H1 (cell line): ENCODE measurements around the gene DOCK9. TPM values are rescaled to one million over a fixed set of nuclear protein-coding genes. Genes with fewer than 3 reads are reported as not detected.

Experiments
- CTCF ChIA-PET: fragments of 300-600 bp; sonication (Branson Sonifier 250); formaldehyde crosslinking; loops from one replicate; lab custom pipeline; 2021; ENCODE audit not compliant: partially characterized antibody; lab: Charles Lee
- POLR2A ChIA-PET: fragments of 300-600 bp; sonication (Branson Sonifier 250); formaldehyde crosslinking; loops from one replicate; lab custom pipeline; 2021; ENCODE audit warnings: inconsistent platforms; ENCODE audit not compliant: partially characterized antibody; lab: Charles Lee
- DNase-seq, 2 experiments: peaks; one replicate each; pipeline versions ENCODE4 v3.0.0 to v3.0.0-alpha.2; 2010 to 2022; ENCODE audit warnings: low spot score in 2 of 2, low read depth in 1 of 2, mixed read lengths in 1 of 2
- FAIRE-seq: peaks from 2 replicates; lab custom pipeline; 2011; peaks lifted over from hg19 to GRCh38; lab: Jason Lieb, UNC
- H2AFZ ChIP-seq: 2 replicates; pipeline ENCODE4 v1.8.1; 2012; ENCODE audit warnings: low read length, inconsistent platforms
- H2AK5ac ChIP-seq: 2 replicates; pipeline ENCODE4 v1.6.1; 2013; ENCODE audit warnings: low read depth, low read length
- H2BK120ac ChIP-seq: replicated peaks from 2 replicates; pipeline ENCODE3; 2013; ENCODE audit warnings: low read depth, low read length, inconsistent platforms
- H2BK12ac ChIP-seq: 2 replicates; pipeline ENCODE4 v1.6.1; 2013; ENCODE audit warnings: low read depth, low read length
- H2BK15ac ChIP-seq: 2 replicates; pipeline ENCODE4 v1.6.1; 2013; ENCODE audit warnings: low read length
- H2BK20ac ChIP-seq: 2 replicates; pipeline ENCODE4 v1.6.1; 2013; ENCODE audit warnings: low read length
- H2BK5ac ChIP-seq: 2 replicates; pipeline ENCODE4 v1.6.1; 2013; ENCODE audit warnings: low read depth, low read length
- H3K14ac ChIP-seq: 2 replicates; pipeline ENCODE4 v1.6.1; 2013; ENCODE audit warnings: inconsistent platforms; ENCODE audit not compliant: insufficient read length
- H3K18ac ChIP-seq: 2 replicates; pipeline ENCODE4 v1.6.1; 2013; ENCODE audit warnings: low read length; ENCODE audit errors: extremely low read depth
- H3K23ac ChIP-seq: 2 replicates; pipeline ENCODE4 v1.6.1; 2013; ENCODE audit warnings: inconsistent platforms; ENCODE audit not compliant: insufficient read length
- H3K23me2 ChIP-seq: 2 replicates; pipeline ENCODE4 v1.6.1; 2013; ENCODE audit warnings: low read depth, low read length
- H3K27ac ChIP-seq: 2 replicates; pipeline ENCODE4 v1.6.1; 2011; ENCODE audit warnings: low read depth, low read length, inconsistent platforms
- H3K27me3 ChIP-seq, 4 experiments: replicated peaks in 1 of 4; 1 replicate in 1 of 4; 2 replicates in 3 of 4; pipeline versions ENCODE4 v1.6.1 to v1.8.1; 2011 to 2013; ENCODE audit warnings: low read length in 3 of 4, mild to moderate bottlenecking in 3 of 4, inconsistent platforms in 2 of 4, mixed read lengths in 2 of 4, moderate library complexity in 1 of 4; ENCODE audit not compliant: control insufficient read depth in 3 of 4, insufficient read depth in 3 of 4; ENCODE audit errors: extremely low read depth in 1 of 4
- H3K36me3 ChIP-seq, 4 experiments: 2 replicates each; pipeline versions ENCODE4 v1.6.1 to v1.8.1; 2011 to 2013; ENCODE audit warnings: mild to moderate bottlenecking in 4 of 4, low read length in 3 of 4, moderate library complexity in 2 of 4, control low read depth in 1 of 4, inconsistent platforms in 1 of 4; ENCODE audit not compliant: insufficient read depth in 4 of 4, control insufficient read depth in 2 of 4
- H3K4ac ChIP-seq: replicated peaks from 2 replicates; pipeline ENCODE3; 2013; ENCODE audit warnings: low read length, low read depth, mixed read lengths, inconsistent platforms; ENCODE audit not compliant: insufficient read length
- H3K4me1 ChIP-seq, 4 experiments: replicated peaks in 1 of 4; 1 replicate in 1 of 4; 2 replicates in 3 of 4; pipeline versions ENCODE4 v1.6.1 to v1.8.1; 2011 to 2013; ENCODE audit warnings: low read length in 3 of 4, inconsistent platforms in 2 of 4, mixed read lengths in 1 of 4; ENCODE audit not compliant: insufficient read depth in 4 of 4, control insufficient read depth in 3 of 4
- H3K4me2 ChIP-seq, 2 experiments: 2 replicates each; pipeline versions ENCODE4 v1.6.1 to v1.8.1; 2011 to 2013; ENCODE audit warnings: low read depth in 2 of 2, low read length in 2 of 2, control low read depth in 1 of 2, inconsistent platforms in 1 of 2, mild to moderate bottlenecking in 1 of 2; ENCODE audit not compliant: insufficient read depth in 1 of 2
- H3K4me3 ChIP-seq, 4 experiments: fragments of 200-600, 300-600 bp in 1 of 4; sonication (generic), shearing (Covaris generic), sonication (Bioruptor Twin) in 1 of 4; 2 replicates each; pipeline versions ENCODE4 v1.5.1 to v1.8.1; 2011 to 2016; ENCODE audit warnings: low read length in 4 of 4, low read depth in 3 of 4, control low read depth in 2 of 4, inconsistent platforms in 2 of 4, mild to moderate bottlenecking in 2 of 4, mixed read lengths in 1 of 4, moderate library complexity in 1 of 4; ENCODE audit not compliant: insufficient read depth in 2 of 4; ENCODE audit errors: extremely low read depth in 1 of 4
- H3K56ac ChIP-seq: replicated peaks from 2 replicates; pipeline ENCODE3; 2013; ENCODE audit warnings: low read depth, mild to moderate bottlenecking, mixed read lengths, low read length, inconsistent platforms; ENCODE audit not compliant: insufficient read length
- H3K79me1 ChIP-seq: 2 replicates; pipeline ENCODE4 v1.6.1; 2013; ENCODE audit warnings: low read depth, low read length, control low read depth
- H3K79me2 ChIP-seq, 2 experiments: 2 replicates each; pipeline versions ENCODE4 v1.6.1 to v1.8.1; 2012 to 2013; ENCODE audit warnings: low read length in 2 of 2, mild to moderate bottlenecking in 2 of 2, inconsistent platforms in 1 of 2; ENCODE audit not compliant: insufficient read depth in 2 of 2, control insufficient read depth in 1 of 2
- H3K9ac ChIP-seq, 4 experiments: replicated peaks in 1 of 4; 1 replicate in 1 of 4; 2 replicates in 3 of 4; pipeline versions ENCODE4 v1.6.1 to v1.8.1; 2011 to 2013; ENCODE audit warnings: low read depth in 3 of 4, low read length in 3 of 4, control low read depth in 2 of 4, mild to moderate bottlenecking in 2 of 4, moderate library complexity in 2 of 4, inconsistent platforms in 1 of 4; ENCODE audit errors: extremely low read depth in 1 of 4
- H3K9me3 ChIP-seq, 2 experiments: 2 replicates each; pipeline versions ENCODE4 v1.6.1 to v1.8.1; 2012 to 2013; ENCODE audit warnings: mild to moderate bottlenecking in 2 of 2, moderate library complexity in 2 of 2, control low read depth in 1 of 2, inconsistent platforms in 1 of 2, low read depth in 1 of 2, low read length in 1 of 2, mixed read lengths in 1 of 2; ENCODE audit not compliant: insufficient read depth in 2 of 2
- H4K20me1 ChIP-seq, 2 experiments: replicated peaks in 1 of 2; 2 replicates each; pipeline versions ENCODE3 to v1.8.1; 2011 to 2013; ENCODE audit warnings: inconsistent platforms in 2 of 2, low read length in 2 of 2, mild to moderate bottlenecking in 1 of 2; ENCODE audit not compliant: insufficient read depth in 2 of 2, control insufficient read depth in 1 of 2
- H4K5ac ChIP-seq: 2 replicates; pipeline ENCODE4 v1.6.1; 2013; ENCODE audit warnings: low read length, low read depth, mixed read lengths, inconsistent platforms; ENCODE audit not compliant: insufficient read length
- H4K8ac ChIP-seq: 2 replicates; pipeline ENCODE4 v1.8.0; 2013; ENCODE audit warnings: mild to moderate bottlenecking, moderate library complexity, low read length, inconsistent platforms; ENCODE audit not compliant: insufficient read depth; ENCODE audit errors: extremely low read depth
- H4K91ac ChIP-seq: replicated peaks from 2 replicates; pipeline ENCODE3; 2013; ENCODE audit warnings: low read length, mixed read lengths, inconsistent platforms; ENCODE audit not compliant: insufficient read length
- BRCA1 ChIP-seq: IDR thresholded peaks from 2 replicates; pipeline ENCODE4 v1.6.1; 2012; ENCODE audit warnings: low read depth, low read length, improper control_type of control experiment
- CHD1 ChIP-seq: IDR thresholded peaks from 2 replicates; pipeline ENCODE4 v1.6.1; 2012; ENCODE audit warnings: low read depth, low read length, improper control_type of control experiment
- EP300 ChIP-seq, 2 experiments: IDR thresholded peaks; 1 replicate in 1 of 2; 2 replicates in 1 of 2; pipeline ENCODE4 v1.6.1; 2011 to 2012; ENCODE audit warnings: low read depth in 2 of 2, low read length in 2 of 2, mild to moderate bottlenecking in 2 of 2, borderline replicate concordance in 1 of 2, inconsistent platforms in 1 of 2, moderate library complexity in 1 of 2
- FOSL1 ChIP-seq: IDR thresholded peaks from 2 replicates; pipeline ENCODE4 v1.6.1; 2011; ENCODE audit warnings: mild to moderate bottlenecking, low read depth, low read length, moderate library complexity; ENCODE audit not compliant: insufficient read depth
- JUND ChIP-seq: IDR thresholded peaks from 2 replicates; pipeline ENCODE4 v1.6.1; 2011; ENCODE audit warnings: mild to moderate bottlenecking, improper control_type of control experiment, low read length
- KDM1A ChIP-seq: fragments of 200-600, 300-600 bp; sonication (generic); IDR thresholded peaks from 2 replicates; pipeline ENCODE4 v1.7.1; 2016; ENCODE audit warnings: mild to moderate bottlenecking, low read length, borderline replicate concordance
- MAFK ChIP-seq: IDR thresholded peaks from 2 replicates; pipeline ENCODE4 v1.6.1; 2012; ENCODE audit warnings: low read depth, mild to moderate bottlenecking, improper control_type of control experiment, low read length
- POLR2AphosphoS5 ChIP-seq: IDR thresholded peaks from 2 replicates; pipeline ENCODE4 v1.6.1; 2011; ENCODE audit warnings: low read depth, low read length
- SIN3A ChIP-seq, 2 experiments: IDR thresholded peaks in 1 of 2; conservative IDR thresholded peaks in 1 of 2; 2 replicates each; pipeline ENCODE4 v1.6.1; 2011 to 2012; ENCODE audit warnings: low read length in 2 of 2, improper control_type of control experiment in 1 of 2, low read depth in 1 of 2, mild to moderate bottlenecking in 1 of 2
- SUZ12 ChIP-seq: fragments of 200-600 bp; sonication (generic); IDR thresholded peaks from 2 replicates; pipeline ENCODE4 v1.6.1; 2012; ENCODE audit warnings: mild to moderate bottlenecking, inconsistent platforms, low read length, moderate library complexity, mixed read lengths
- WGBS, 2 experiments: shearing (Covaris generic) in 1 of 2; methylation state at CpG; one replicate each; pipeline versions ENCODE4 v1.1.6 to v1.1.7; 2013 to 2015; ENCODE audit warnings: low lambda C conversion rate in 2 of 2, mixed read lengths in 2 of 2, inconsistent platforms in 1 of 2, low coverage in 1 of 2, missing lambda C conversion rate in 1 of 2; ENCODE audit not compliant: insufficient replicate concordance in 2 of 2, insufficient coverage in 1 of 2, insufficient read length in 1 of 2; ENCODE audit errors: extremely low coverage in 1 of 2, missing lambda C conversion rate in 1 of 2; 5-methylcytosine and 5-hydroxymethylcytosine counted together
- polyA plus RNA-seq, 7 experiments: library from polyadenylated mRNA; depleted of rRNA in 3 of 7; stranded (reverse) in 5 of 7; unstranded in 2 of 7; fragments of >200 nt in 5 of 7; fragments of 200-250 nt in 2 of 7; gene quantifications; 1 replicate in 5 of 7; 2 replicates in 1 of 7; 4 replicates in 1 of 7; pipeline versions ENCODE4 v1.2.1 to v1.2.3, GENCODE V29; 2011 to 2013; ENCODE audit warnings: missing spikeins in 2 of 7, mixed read lengths in 2 of 7
- total RNA-seq: library from RNA; stranded (reverse); fragmentation: NEBNext Ultra II Directional; extraction: Animal tissue kit (Norgen Biotek cat#: 25700); gene quantifications from 2 replicates; pipeline ENCODE4 v1.2.1, GENCODE V29; 2021

Gene DOCK9
- total and polyA plus RNA-seq, 2 of the 8 experiments (the other 6 are each of a cell fraction or from before 2014, with no cell fraction given), result 21.6 to 31.5 TPM

GRCh38 chr13:98874029-98874397, 103.9 kb downstream of the DOCK9 start:
- no peak overlapping the region for H3K56ac ChIP-seq
- FAIRE-seq (no peak), DNase-seq (no peak)
- H3K18ac ChIP-seq, result no peak overlapping the region
- TF ChIP-seq SUZ12, result no peak
- no peak for TF ChIP-seq KDM1A
- no peak for TF ChIP-seq MAFK
- no peak for TF ChIP-seq POLR2AphosphoS5
- TF ChIP-seq BRCA1, result no peak
- no peak for TF ChIP-seq JUND
- no peak for TF ChIP-seq FOSL1
- no peak for TF ChIP-seq CHD1
- TF ChIP-seq EP300 (IDR thresholded peaks at IDR 0.05; ENCODE audit: borderline replicate concordance in 1 of 2, low read depth in 2 of 2, low read length in 2 of 2), result no peak
- TF ChIP-seq SIN3A (conservative IDR thresholded peaks at IDR 0.05 in 1 of 2, IDR thresholded peaks at IDR 0.05 in 1 of 2; ENCODE audit: low read depth in 1 of 2, low read length in 2 of 2), result no peak
- no peak overlapping the region for H3K27ac ChIP-seq
- H3K79me1 ChIP-seq, result no peaks in the 10 kb centered on the region
- no peak overlapping the region for H2AFZ ChIP-seq
- H4K91ac ChIP-seq, result no peak overlapping the region
- H2BK15ac ChIP-seq, result no peak overlapping the region
- H3K79me2 ChIP-seq, result no peaks in the 10 kb centered on the region
- 87% methylated on average over 2 of the region's 2 CpGs; no CpG with 5 or more reads in 1 of the 2 experiments for whole genome bisulfite sequencing, 2 experiments
- H3K23me2 ChIP-seq, result no peaks in the 10 kb centered on the region
- H3K4me3 ChIP-seq, result no peak overlapping the region
- ChIA-PET CTCF (interaction anchor here (0.8 to 10.1 kb wide), 6 partner anchors 7 to 128 kb away, joined by 3 to 71 read pairs (median 4); no protein-coding TSS in a partner anchor), POLR2A (interaction anchor here (1.5 kb wide), 1 partner anchor 23 kb away, joined by 6 read pairs; no protein-coding TSS in a partner anchor)
- peaks cover 0 to 8% (median 3%) of the 10 kb centered on the region in 4 experiments; a peak in 3 of 8 replicates for H3K36me3 ChIP-seq
- H2BK120ac ChIP-seq, result no peak overlapping the region
- H4K20me1 ChIP-seq, result no peaks in the 10 kb centered on the region
- no peak overlapping the region for H3K23ac ChIP-seq
- H4K5ac ChIP-seq, result no peak overlapping the region
- H3K4me1 ChIP-seq, result peaks cover 2 to 14% (median 13%) of the 10 kb centered on the region in 4 experiments; a peak in 5 of 7 replicates
- no peak overlapping the region for H2AK5ac ChIP-seq
- H2BK5ac ChIP-seq, result no peak overlapping the region
- no peak overlapping the region for H3K4ac ChIP-seq
- H3K4me2 ChIP-seq, result no peak overlapping the region
- H3K14ac ChIP-seq, result no peak overlapping the region
- H3K27me3 ChIP-seq, result no peaks in the 10 kb centered on the region
- no peak overlapping the region for H3K9ac ChIP-seq
- no peak overlapping the region for H2BK20ac ChIP-seq
- H4K8ac ChIP-seq, result no peak overlapping the region
- peaks cover 11 to 14% of the 10 kb centered on the region in 2 experiments for H3K9me3 ChIP-seq
- 0 out of 2 replicates have a peak overlapping the region, but pooled peaks have one; percentile 32 for H2BK12ac ChIP-seq
